HG02973 (cell line): ENCODE data around the gene ATP8B2.
"Not testable (repeated sequence)": the region's sequence is repeated elsewhere in the genome, so short reads cannot be mapped to it uniquely, and the experiment has no call there.

ENCODE experiments used
- ATAC-seq: cut with Tn5 transposase; IDR thresholded peaks from one replicate; pipeline ENCODE4 v1.9.1; 2021; ENCODE audit warnings: moderate library complexity; ENCODE audit not compliant: unreplicated experiment

The ATP8B2 gene, protein sequence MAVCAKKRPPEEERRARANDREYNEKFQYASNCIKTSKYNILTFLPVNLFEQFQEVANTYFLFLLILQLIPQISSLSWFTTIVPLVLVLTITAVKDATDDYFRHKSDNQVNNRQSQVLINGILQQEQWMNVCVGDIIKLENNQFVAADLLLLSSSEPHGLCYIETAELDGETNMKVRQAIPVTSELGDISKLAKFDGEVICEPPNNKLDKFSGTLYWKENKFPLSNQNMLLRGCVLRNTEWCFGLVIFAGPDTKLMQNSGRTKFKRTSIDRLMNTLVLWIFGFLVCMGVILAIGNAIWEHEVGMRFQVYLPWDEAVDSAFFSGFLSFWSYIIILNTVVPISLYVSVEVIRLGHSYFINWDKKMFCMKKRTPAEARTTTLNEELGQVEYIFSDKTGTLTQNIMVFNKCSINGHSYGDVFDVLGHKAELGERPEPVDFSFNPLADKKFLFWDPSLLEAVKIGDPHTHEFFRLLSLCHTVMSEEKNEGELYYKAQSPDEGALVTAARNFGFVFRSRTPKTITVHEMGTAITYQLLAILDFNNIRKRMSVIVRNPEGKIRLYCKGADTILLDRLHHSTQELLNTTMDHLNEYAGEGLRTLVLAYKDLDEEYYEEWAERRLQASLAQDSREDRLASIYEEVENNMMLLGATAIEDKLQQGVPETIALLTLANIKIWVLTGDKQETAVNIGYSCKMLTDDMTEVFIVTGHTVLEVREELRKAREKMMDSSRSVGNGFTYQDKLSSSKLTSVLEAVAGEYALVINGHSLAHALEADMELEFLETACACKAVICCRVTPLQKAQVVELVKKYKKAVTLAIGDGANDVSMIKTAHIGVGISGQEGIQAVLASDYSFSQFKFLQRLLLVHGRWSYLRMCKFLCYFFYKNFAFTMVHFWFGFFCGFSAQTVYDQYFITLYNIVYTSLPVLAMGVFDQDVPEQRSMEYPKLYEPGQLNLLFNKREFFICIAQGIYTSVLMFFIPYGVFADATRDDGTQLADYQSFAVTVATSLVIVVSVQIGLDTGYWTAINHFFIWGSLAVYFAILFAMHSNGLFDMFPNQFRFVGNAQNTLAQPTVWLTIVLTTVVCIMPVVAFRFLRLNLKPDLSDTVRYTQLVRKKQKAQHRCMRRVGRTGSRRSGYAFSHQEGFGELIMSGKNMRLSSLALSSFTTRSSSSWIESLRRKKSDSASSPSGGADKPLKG

DNA sequence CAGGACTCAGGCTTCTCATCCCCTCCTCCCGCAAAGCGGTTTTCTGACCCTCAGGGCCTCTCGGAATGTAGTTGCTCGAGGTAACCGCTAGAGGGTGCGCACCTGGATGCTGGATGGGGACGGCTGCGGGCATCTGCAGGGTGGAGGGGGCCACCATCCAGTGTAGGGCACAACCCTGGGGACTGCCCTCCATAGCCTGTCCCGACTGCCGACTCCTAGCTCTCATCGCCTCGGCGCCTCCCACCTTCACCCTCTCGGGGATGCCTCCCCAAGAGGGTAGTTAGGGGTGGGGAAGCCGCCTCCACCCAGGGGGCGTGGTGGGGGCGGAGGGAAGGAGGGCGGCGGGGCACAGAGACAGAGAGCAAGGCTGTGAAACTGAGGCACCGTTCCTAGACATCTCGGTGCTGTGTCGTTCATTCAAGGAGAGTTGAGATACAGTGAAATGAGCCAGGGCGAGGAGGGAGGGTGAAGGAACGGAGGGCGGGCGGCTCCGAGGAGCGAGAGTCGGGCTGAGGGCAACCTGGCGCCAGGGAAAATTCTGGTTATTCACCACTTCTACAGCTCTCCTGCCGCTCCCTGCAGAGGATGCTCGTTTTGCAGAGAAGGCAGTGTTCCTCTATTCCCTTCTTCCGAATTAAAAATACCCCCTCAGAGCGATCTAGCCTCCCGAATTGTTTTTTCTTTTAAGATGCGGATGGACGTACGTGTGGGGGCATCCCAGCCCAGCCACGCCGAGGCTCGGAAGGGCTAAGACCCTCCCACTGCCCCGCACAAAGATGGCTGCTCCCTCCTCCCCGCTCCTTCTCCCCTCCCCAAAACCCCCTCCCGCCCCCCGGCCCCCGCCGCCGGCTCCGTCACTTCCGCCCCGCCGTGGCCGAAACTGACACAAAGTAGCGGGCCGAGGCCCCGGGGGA is at the start of gene ATP8B2:
Gene ATP8B2 (plus strand): TSS at position 857 of the 914 bp plus-strand sequence. CDS start 2,617 bp downstream, outside the sequence.
- ATAC-seq, result no peak

GRCh38 chr1:154276797-154277196 is 48.5 kb upstream of the ATP8B2 start:
- no peak for ATAC-seq

GRCh38 chr1:154287591-154287990 is 37.7 kb upstream of the ATP8B2 start:
- not testable (repeated sequence) for ATAC-seq

- ATAC-seq, result no peak
Measured at GRCh38 chr1:154288661-154289060, 36.7 kb upstream of the ATP8B2 start.

GRCh38 chr1:154290921-154291320 is 34.4 kb upstream of the ATP8B2 start:
- ATAC-seq, result no peak

- no peak for ATAC-seq
Measured at GRCh38 chr1:154295408-154296235, 29.7 kb upstream of the ATP8B2 start.

- ATAC-seq, result no peak
Measured at GRCh38 chr1:154301582-154301981, 23.7 kb upstream of the ATP8B2 start.

DNA sequence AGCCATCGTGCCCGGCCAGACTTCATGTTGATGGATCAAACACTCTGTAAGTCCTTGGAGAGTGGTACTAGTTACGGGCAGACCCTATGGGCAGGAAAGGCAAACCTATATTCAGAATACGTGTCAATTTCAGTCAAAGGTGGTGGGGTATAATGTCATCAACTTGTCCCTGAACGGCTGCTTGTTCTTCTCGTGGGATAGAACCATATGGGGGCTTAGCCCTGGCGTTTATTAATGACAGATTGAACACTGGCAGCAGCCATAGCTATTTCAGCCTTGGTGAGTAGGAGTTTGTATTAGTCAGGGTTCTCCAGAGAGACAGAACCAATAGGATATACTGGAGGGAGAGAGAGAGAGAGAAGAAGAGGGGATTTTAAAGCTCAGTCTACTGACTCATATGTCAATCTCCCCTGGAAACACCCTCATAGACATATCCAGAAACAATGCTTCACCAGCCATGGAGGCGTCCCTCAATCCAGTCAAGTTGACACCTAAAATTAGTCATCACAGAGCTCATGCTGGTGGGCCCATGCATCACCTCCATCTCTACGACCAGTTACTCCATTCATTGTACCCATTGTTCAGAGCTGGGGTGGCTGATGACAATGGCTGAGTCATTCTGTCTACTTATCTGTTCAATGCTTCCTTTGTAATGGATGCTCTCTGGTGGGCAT is 20.5 kb upstream of the ATP8B2 start:
- ATAC-seq, result no peak

- no peak for ATAC-seq
Measured at GRCh38 chr1:154306151-154306550, 19.2 kb upstream of the ATP8B2 start.

DNA sequence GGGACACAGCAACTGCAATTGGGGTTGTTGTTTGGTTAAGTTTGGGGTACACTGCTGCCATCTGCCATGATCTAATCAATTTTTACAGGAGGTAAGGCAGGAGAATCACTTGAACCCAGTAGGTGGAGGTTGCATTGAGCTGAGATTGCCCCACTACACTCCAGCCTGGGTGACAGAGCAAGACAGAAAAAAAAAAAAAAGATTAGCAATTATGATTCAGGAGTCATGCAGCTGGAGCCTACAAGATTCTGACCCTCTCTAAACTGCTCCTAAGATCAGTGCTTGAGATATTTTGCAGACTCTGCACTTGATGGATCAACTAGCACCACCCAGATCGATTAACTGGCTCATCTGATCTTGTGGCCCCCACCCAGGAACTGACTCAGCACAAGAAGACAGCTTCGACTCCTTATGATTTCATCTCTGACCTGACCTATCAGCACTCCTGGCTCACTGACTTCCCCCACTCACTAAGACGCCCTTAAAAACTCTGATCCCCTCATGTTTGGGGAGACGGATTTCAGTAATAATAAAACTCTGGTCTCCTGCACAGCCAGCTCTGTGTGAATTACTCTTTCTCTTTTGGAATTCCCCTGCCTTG is 17.6 kb upstream of the ATP8B2 start:
- not testable (repeated sequence) for ATAC-seq

GRCh38 chr1:154309136-154309535 is 16.2 kb upstream of the ATP8B2 start:
- not testable (repeated sequence) for ATAC-seq

DNA sequence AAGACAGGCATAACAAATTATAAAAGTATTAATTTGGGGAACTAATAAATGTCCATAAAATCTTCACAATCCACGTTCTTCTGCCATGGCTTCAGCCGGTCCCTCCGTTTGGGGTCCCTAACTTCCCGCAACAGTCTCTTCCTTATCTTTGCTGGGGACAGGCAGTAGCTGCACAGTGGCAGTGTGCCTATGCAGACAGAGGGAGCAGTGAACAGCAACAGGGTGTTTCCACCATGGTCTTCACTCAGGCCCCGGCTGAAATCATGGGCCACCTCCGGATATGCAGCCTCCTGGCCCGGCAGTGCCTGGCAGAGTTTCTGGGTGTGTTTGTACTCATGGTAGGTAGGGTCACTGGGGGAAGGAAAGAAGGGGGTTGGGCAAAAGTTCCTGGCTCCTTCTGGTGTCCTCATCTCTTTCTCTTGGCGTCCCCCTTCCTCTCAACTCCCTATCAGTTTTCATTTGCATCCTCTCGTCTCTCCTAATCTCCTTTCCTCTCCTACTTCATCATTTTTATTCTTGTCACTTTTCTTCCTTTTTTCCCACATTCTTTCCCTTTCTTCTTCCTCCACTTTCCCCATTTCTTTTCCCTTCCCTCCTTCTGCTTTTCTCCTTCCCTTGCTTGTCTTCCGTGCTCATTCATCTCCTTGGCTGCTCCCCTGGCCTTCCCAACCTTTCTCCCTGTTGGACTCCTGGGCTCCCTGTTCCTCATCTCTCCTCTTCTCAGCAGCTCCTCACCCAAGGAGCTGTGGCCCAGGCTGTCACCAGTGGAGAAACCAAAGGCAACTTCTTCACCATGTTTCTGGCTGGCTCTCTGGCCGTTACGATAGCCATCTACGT is 12.9 kb upstream of the ATP8B2 start:
- ATAC-seq, result not testable (repeated sequence)

GRCh38 chr1:154313066-154313356 is 12.3 kb upstream of the ATP8B2 start:
- no peak for ATAC-seq

GRCh38 chr1:154314226-154314625 is 11.1 kb upstream of the ATP8B2 start:
- not testable (repeated sequence) for ATAC-seq

GRCh38 chr1:154316704-154317103 is 8.6 kb upstream of the ATP8B2 start:
- no peak for ATAC-seq

- no peak for ATAC-seq
Measured at GRCh38 chr1:154318386-154318785, 6.9 kb upstream of the ATP8B2 start.

- ATAC-seq, result no peak
Measured at GRCh38 chr1:154320882-154321608, 4.3 kb upstream of the ATP8B2 start, which contains the start of gene AQP10. Gene AQP10 (plus strand): TSS chr1:154321093. CDS start chr1:154321156, 63 bp downstream.
